HG03139 (cell line): ENCODE data around the gene SMIM20.

Experiments
- ATAC-seq: cut with Tn5 transposase; IDR thresholded peaks from one replicate; pipeline ENCODE4 v1.9.1; 2021; ENCODE audit not compliant: unreplicated experiment

Gene SMIM20

GRCh38 chr4:25925486-25926201 lies 11.6 kb downstream of the SMIM20 start:
- ATAC-seq, result no peak

- ATAC-seq, result no peak
These were observed 12.4 kb downstream of the SMIM20 start for GRCh38 chr4:25926462-25926861.

- ATAC-seq, result no peak
These were observed 13.6 kb downstream of the SMIM20 start for GRCh38 chr4:25927361-25928195.

DNA sequence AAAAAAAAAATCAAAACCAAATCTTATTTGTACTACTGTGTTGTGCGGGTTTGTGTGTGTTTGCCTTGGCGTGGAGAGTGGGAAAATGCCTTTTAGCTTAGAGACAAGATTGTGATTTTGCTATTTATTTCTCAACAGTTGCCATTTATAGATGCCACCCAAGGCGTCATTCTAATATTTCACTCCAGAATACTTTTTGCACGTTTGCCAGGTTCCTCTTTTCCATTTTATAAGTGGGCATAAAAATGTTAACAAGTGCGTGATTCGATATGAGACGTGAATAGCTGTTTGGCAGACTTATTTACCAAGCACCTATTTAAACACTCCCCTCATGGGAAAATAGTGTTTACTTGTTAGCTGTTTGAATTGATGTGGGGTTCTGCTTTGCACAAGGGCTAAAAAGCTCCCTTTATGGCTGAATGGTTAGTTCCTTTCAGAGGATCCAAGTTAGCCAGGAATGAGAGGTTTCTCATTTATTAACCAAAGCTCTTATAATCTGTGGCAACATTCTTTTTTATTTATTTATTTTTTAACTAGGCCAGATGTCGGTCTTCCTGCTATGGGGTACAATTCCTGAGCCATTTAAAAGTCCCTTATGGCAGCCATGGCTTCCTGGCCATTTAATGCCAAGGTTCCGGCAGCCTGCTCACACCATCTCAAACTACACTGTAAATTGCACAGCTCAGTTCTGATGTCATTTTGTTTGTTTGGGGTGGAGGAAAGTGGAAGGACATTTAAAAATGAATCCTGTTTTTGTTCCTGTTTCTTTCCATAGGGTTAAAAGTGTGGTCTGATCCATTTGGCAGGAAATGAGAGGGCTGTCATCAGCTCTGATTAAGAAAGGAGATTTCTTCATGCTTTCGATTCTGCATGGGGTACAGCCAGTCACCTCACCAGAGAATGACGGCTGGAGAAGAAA lies 14.6 kb downstream of the SMIM20 start:
- no peak for ATAC-seq

DNA sequence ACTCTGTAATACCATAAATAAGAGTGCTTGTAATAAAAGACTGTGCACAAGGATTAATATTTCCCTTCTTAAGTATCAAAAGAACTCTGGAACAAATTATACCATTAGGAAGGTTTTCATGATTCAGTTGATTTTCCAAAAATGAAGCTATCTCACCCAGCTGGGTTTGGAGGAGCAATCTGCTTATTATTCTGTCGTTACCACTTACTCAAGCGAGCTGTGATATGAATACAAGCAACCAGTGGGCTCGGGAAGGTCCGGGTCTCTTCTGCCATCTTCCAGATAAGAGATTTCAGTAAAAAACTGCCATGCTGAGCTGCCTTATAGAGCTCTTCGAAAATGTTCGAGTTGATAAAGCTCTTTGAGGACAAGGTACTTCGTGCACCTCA lies 15.3 kb downstream of the SMIM20 start:
- no peak for ATAC-seq

DNA sequence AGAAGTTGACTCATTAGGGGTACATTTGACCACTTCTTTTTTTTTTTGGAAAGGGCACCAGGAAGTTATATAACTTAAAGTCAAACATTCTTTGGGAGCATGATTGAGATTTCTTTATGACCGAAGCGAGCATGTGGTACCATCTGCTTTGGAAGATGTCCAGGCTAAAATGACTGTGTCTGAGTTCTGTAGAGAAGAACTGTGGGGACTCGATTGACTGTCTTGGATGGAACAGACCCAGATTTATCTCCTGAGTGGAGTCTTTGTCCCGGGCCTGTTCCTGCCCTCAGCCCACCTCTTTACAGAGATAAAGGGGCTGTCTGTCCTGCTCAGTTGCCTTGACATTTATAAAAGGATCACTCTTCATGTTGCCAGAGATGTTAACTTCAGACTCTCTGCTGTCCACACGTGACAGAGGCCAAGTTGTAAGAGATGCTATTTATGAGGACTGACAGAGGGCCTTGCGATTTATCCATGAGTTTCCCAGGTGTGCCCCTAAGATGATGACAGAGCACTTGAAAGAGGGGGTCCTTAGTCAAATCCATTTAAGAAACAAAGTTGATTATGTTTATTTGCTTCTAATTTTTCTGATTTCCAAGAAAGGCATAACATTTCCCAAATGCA lies 16.8 kb downstream of the SMIM20 start:
- ATAC-seq, result no peak

- no peak for ATAC-seq
These were observed 22.7 kb downstream of the SMIM20 start for GRCh38 chr4:25936696-25937095.

DNA sequence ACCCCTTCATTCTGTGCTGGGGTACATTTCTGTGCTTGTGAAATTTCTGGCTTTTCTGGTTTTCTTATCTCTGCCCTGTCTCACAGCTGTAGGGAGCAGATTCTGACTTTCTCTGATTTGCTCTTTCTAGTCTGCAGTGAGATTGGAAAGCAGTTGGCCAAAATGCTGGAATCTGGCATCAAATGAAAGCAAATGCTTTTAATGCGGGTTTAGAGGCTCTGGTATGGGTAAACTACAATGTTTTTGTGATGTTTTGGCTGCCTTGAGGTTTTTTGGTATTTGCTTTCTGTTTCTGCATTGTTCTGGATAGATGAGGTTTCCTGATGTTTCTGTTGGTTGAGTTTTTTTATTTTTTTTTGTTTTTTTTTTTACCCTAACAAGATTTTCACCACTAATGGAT lies 23.8 kb downstream of the SMIM20 start:
- no peak for ATAC-seq

DNA sequence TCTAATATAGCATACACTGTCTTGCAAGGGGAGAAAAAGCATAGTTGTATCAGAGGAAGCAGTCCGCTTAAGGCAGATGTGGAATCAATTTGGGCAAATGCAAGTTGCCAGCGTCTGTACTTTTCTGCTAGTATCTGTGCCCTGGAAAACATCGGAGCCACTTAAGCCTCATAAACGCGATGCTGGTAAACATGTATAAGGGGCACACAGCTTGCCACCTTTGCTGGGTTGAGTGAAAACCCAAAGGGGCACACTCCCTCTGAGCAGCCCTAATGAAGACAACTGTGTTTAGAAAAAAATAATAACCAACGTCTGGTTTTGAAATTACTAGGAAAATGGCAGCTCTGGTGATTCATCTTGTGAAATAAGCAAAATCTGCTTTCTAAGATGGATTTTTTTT lies 24.3 kb downstream of the SMIM20 start:
- no peak for ATAC-seq

- ATAC-seq, result peak; percentile 83
These were observed 24.8 kb downstream of the SMIM20 start for GRCh38 chr4:25938787-25939186.

DNA sequence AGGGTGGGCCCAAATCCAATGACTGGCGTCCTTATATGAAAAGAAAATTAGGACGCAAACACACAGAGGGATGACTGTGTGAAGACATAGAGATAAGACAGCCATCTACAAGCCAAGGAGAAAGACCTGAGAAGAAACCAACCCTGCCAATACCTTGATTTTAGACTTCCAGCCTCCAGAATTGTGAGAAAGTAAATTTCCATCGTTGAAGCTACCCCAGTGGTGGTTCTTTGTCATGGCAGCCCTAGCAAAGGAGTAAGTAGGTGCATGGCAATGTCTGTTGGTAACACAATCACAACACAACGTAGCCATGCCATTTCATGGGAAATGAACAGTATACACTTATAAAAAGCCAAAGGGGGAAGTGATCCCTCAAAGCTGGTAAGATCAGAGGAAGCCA lies 25.3 kb downstream of the SMIM20 start:
- no peak for ATAC-seq

- ATAC-seq, result no peak
These were observed 27.6 kb downstream of the SMIM20 start for GRCh38 chr4:25941457-25942221.

DNA sequence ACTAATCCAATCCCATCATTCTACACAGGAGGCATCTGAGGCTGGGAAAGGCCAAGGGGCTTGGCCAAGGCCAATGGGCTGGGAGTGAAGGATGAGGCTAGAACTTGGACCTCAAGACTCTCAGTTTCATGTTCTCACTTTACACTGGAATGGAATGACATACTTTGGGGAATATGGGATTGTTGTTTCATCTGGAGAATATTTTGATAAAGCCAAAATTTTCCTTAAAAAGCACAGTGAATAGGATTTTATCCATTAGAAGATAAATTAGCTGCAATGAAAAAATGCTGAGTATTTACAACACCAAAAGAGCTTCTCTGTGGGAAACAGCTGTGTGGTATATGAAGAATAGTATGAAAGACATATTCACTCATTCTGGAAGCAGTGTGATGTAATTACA lies 29.3 kb downstream of the SMIM20 start:
- no peak for ATAC-seq

DNA sequence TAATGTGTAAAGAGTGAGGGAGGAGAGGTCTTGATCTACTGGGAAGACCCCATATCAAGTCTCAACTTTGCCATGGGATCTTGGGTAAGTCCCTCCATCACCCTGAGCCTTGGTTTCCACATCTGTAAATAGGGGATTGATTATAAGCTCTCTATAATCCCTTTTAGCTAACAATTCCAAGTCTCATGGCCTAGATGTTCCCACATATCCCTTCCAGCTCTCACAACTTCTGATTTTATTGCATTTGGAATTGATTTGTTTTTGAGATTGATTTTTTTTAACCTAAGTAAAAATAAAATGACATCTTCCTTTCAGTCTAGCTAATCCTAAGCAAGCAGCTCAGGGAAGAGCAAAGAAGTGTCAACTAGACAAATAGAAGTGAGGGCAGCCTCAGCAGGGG lies 29.8 kb downstream of the SMIM20 start:
- ATAC-seq, result no peak

DNA sequence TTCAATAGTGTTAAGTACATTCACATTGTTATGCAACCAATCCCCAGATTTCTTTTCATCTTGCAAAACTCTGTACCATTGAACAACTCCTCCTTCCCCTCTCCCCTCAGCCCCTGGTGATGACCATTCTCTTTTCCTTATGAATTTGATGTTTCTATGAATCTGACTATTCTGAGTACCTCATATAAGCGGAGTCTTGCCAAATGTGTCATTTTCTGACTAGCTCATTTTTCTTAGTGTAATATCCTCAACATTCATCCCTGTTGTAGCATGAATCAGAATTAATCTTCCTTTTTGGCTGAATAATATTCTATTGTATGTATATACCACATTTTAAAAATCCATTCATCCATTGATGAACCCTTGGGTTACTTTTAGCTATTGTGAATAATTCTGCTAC lies 34.0 kb downstream of the SMIM20 start:
- no peak for ATAC-seq

DNA sequence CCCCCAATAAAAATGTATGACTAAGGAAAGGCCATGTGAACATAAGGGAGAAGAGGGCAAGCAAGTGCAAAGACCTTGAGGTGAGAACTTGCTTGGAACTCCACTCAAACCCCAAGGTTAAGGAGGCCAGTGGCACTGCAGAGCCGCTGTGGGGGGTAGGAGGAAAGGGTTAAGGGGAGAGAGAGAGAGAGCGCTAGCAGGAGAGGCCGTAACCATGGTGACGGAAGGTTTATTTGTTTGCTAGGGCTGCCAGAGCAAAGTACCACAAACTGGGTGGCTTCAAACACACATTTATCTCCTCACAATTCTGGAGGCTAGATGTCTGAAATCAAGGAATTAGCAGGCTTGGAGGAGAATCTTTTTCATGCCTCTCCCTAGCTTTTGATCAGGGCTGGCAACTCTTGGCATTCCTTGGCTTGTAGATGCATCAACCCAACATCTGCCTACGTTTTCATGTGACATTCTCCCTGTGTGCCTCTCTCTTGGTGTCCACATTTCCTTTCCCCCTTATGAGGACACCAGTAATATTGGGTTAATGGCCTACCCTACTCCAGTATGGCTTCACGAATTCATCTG lies 35.2 kb downstream of the SMIM20 start:
- ATAC-seq, result no peak

- ATAC-seq, result no peak
These were observed 36.0 kb downstream of the SMIM20 start for GRCh38 chr4:25949994-25950393.

DNA sequence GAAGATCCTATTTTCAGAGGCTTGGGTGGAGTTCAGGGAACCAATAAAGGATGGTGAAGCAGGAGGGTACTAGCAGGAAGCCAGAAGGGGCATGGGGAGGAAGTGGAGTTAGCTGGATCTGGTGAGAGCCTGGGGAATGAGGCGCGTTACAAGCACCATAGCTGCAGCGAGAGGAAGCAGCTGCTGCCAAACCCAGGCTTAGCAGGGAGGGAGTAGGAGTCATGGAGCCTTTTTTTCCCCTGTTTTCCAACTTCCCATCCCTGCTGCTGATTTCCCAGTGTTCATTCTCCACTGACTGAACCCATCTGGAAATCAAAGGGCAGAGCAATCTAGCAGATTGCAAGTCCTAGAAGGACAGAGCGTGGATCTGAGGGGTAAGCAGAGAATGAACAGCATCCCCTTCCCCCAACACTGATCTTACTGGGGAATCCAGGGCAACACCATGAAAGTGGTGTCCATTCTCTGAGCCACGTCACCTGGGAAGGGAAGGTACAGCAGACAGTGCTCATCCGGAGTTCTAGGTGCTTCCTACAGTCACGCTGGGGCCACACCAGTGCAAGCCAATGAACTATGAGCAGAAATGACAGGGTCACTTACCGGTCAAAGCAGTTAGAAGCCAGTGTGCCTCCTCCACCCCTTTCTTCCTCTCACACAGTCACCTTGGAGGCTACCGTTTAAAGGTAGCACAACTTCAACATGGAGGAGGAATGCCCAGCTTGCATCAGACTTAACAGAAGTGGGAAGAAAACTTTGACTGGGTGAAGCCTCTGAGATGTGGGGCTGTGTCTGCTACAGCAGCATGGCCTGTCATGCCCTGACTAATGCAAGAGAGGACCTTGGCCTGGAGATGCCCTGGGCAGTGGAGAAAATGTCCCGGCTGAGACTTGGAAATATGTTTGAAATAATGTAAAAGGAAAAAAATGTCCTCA lies 36.7 kb downstream of the SMIM20 start:
- no peak for ATAC-seq
